DLD1 (cell line): ENCODE results near the gene TLE4.
"Not testable (repeated sequence)": the region's sequence is repeated elsewhere in the genome, so short reads cannot be mapped to it uniquely, and the experiment has no call there.

Experiments
- in situ Hi-C: cut with HindIII; loops from 2 replicates; pipeline ENCODE4 v1.10.0; 2017; ENCODE audit warnings: low sequenced_read_pairs

Gene TLE4

GRCh38 chr9:79709743-79710674 lies 138.2 kb downstream of the TLE4 start:
- in situ Hi-C loops: no loop called here

- in situ Hi-C loops: no loop called here
Observed at GRCh38 chr9:79711874-79712273, 140.1 kb downstream of the TLE4 start.

DNA sequence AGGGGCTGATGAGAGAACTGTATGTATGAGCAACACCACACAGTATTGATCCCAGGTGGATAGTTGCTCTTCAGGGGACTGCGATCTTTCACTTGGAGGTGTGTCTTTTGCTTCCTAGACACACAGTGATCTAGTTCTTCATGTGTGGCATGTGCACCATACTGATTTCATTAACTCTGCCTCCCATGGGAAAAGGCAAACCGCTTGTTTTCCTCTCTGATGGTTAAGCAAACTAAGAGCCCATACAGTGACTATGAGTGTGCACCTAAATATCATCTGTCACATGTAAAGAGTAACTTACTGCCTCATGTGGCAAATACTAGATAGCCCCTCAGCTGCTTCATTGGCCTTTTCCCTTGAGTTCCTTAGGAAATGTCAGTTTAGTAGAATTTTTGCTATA lies 147.3 kb downstream of the TLE4 start:
- in situ Hi-C loops: no loop called here

GRCh38 chr9:79719989-79720388 lies 148.2 kb downstream of the TLE4 start:
- in situ Hi-C loops: no loop called here

DNA sequence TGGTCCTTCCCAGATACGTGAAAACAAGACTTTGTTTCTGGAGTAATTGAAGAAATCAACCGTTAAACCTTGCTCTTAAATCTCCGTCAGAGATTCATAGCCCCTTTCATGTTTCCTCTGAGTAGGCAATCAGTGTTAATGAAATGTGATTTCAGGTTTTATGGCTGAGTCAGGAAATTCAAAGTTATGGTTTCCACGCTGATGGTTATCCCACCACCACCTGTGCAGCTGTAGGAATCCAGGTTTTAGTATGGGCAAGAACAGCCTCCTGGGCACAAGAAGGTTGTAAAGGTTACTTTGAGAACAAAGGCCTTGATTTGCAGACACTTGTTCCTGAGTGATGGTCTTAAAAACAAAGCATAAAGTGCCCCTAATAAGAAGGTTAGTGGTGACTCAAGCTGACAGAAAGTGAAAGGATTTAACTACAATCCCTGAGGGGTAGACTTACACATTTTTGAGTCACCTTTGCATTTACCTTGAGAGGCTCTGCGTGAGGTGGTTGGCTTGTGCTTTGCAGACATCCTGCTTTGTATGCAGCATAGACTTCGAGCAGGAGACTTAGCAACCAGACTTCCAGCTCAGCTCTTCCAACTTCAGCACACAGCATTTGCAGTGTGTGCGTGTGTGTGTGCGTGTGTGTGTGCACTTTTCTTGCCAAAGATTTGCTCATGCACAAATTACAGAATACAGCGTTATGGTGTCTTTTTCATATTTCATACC lies 159.6 kb downstream of the TLE4 start:
- in situ Hi-C loops: no loop called here

GRCh38 chr9:79735023-79735779 lies 163.4 kb downstream of the TLE4 start:
- in situ Hi-C loops: no loop called here

GRCh38 chr9:79736051-79736450 lies 164.3 kb downstream of the TLE4 start:
- in situ Hi-C loops: no loop called here

GRCh38 chr9:79741381-79741780 lies 169.6 kb downstream of the TLE4 start:
- in situ Hi-C loops: no loop called here

GRCh38 chr9:79742110-79742721 lies 170.5 kb downstream of the TLE4 start:
- in situ Hi-C loops: no loop called here

- in situ Hi-C loops: no loop called here
Observed at GRCh38 chr9:79744521-79744920, 172.8 kb downstream of the TLE4 start.

- in situ Hi-C loops: no loop called here
Observed at GRCh38 chr9:79745752-79746336, 174.1 kb downstream of the TLE4 start.

DNA sequence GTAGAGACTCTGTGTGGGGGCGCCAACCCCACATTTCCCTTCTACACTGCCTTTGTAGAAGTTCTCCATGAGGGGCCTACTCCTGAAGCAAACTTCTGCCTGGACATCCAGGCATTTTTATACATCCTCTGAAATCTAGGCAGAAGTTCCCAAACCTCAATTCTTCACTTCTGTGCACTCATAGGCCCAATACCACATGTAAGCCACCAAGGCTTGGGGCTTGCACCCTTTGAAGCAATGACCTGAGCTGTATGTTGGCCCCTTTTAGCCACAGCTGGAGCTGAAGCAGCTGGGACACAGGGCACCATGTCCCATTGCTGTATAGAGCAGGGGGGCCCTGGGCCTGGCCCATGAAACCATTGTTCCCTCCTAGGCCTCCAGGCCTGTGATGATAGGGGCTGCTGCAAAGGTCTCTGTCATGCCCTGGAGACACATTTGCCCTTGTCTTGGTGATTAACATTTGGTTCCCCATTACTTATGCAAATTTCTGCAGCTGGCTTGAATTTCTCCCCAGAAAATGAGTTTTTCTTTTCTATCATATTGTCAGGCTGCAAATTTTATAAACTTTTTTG lies 180.2 kb downstream of the TLE4 start:
- in situ Hi-C loops: not testable (repeated sequence)

DNA sequence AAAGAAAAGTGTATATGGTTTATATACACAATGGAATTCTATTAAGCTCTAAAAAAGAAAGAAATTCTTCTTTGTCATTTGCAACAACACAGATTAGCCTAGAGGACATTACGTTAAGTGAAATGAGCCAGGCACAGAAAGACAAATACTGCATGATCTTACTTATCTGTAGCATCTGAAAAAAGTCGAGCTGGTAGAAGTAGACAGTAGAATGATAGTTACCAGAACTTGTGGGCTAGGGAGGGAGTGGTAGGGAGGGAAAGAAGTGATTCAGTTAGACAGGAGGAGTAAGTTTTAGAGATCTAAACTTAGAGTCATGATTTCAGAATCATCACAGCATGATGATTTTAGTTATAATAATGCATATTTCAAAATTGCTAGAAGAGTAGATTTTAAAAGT lies 184.6 kb downstream of the TLE4 start:
- in situ Hi-C loops: no loop called here

DNA sequence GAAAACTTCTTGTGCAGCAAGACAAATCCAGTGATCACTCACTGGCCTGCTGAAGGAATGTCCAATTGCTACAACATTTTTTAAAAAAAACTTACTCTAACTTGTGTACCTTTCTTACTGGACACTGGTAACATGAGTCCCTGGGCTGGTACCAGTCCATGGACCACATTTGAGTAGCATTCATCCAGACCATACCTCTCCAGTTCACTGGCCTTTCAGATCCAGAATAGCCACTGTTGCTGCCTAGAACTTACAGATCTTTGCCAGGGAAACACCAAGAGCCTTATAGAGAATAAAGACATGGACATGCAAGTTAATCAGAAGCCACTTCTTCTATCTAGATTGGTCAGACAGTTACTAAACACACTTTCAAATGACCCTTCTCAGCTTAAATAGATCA lies 185.3 kb downstream of the TLE4 start:
- in situ Hi-C loops: no loop called here

DNA sequence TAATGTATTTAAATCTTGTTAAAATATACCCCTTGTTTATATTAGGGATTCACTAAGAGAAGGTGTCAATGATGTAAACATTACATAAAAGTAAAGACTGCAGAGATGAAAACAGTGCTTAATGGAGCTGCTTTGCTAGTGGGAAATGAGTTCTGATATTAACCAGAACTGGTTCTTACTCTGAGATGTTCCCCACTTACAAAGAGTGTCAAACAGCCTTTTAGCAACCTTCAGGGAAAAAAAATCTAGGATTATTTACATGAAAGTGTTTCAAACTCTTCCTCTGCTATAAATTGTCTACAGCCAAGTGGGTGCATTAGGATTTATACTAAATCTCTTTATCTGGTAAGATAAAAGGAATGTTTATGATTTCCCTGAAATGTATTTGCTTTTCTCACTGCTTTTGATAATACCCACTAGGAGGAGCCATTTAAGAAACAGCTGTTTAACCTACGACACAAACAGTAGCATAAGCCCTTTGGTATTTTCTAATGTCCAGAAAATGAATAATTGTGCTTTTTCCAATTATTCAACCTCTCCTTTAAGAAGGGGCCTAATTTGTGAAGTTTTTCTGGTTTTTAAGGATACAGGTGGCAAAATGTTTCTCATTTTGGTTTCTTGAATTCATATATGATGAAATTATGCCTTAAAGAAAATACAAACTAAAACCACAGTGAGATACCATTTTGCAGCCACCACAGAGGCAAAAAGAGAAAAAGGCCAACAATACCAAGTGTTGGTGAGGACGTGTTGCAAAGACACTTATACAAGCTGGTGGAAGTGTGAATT lies 186.3 kb downstream of the TLE4 start:
- in situ Hi-C loops: no loop called here

GRCh38 chr9:79759460-79759859 lies 187.7 kb downstream of the TLE4 start:
- in situ Hi-C loops: no loop called here

DNA sequence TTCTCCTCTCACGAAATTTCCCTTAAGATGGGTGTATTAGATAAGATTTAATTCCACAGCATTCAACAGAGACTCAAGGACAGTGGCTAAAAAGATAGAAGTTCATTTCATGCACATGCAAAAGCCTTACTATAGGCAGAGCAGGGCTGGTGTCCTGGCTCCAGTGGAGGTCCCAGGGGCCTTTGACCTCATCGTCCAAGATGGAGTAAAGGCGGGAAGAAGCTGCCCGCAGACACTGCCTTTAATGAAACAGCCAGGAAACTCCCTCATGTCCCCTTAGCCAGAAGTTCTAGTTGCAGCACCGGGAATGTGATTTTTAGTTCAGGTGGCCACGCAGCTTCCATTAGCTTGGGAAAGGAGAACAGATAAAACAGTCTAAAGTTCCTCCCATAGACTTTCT lies 190.3 kb downstream of the TLE4 start:
- in situ Hi-C loops: no loop called here

- in situ Hi-C loops: no loop called here
Observed at GRCh38 chr9:79763671-79764285, 192.0 kb downstream of the TLE4 start.

DNA sequence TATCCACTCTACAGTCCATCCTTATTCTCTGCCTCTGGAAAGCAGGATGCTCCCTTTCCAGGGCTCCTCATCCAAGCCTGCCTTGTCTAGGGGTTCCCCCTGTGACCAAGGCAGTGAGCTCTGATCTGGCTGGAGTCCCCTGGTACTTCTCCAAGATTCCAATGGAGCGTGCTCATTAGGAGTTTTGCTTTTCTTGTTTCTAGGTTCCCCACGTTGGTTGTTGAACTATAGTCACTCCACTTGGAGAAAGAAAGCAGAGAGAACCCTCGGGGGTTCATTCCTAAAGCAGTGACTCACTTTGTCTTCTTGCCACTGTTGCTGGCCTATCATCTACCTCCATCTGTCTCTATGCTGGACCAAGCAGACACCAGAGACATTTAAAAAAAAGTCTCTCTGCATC lies 192.6 kb downstream of the TLE4 start:
- in situ Hi-C loops: no loop called here
